ENCODE data around the gene GMCL1.
"Not testable (repeated sequence)": the region's sequence is repeated elsewhere in the genome, so short reads cannot be mapped to it uniquely, and the experiment has no call there.

The GMCL1 gene

DNA sequence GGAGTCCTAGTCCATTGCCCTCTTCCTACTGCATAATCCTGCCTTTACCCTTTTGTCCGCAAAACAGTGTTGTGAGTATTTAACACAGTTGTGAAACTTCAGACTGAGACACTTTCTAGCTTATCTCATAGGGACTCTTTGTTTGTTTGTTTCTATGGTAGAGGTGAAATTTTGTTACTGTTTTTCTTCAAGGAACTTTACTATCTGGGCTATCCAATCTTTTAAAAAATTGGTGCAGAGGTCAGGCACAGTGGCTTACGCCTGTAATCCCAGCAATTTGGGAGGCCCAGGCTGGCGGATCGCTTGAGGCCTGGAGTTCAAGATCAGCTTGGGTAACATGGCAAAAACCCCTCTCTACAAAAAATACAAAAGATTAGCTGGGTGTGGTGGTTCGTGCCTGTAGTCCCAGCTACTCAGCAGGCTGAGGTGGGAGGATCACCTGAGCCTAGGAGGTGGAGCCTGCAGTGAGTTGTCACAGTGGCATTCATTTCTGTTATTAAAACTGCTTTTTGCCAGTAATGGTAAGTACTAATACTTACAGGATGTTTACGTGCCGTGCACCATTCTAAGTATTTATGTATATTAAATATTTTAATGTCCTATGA is 18.8 kb downstream of the GMCL1 start:
- DNase-seq (ENCODE audit: low spot score in 2 of 2) = no peak
- H3K4me1 ChIP-seq = peaks cover 6% of the 10 kb centered on the region
- H3K4me3 ChIP-seq = no peak overlapping the region
- H3K27me3 ChIP-seq (ENCODE audit: low read depth) = no peaks in the 10 kb centered on the region
- H3K36me3 ChIP-seq (replicated peaks) = peaks cover 18% of the 10 kb centered on the region
- no peaks in the 10 kb centered on the region for H3K9me3 ChIP-seq
- in situ Hi-C loops (cut with MboI; ENCODE audit: low sequenced_read_pairs) = no loop called here

DNA sequence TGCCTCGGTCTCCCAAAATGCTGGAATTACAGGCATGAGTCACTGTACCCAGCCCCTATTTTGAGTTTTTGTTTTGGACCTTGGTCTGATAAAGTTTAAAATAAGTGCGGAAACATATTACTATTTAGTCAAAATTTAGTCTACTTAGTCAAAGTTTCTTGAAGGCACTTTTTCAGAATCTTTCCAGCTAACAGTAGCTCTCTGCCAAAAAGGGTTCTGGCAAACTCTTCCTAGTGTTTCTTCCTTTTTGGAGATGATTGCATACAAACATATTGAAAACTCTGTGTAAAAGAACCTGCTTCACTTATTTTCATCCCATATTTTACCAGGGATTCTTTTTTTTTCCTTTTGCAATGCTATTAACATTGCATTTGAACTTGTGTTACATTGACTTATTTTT is 28.8 kb downstream of the GMCL1 start:
- no peak overlapping the region for H3K4me3 ChIP-seq
- no peaks in the 10 kb centered on the region for H3K27me3 ChIP-seq (ENCODE audit: low read depth)
- in situ Hi-C loops (cut with MboI; ENCODE audit: low sequenced_read_pairs) = no loop called here
- H3K36me3 ChIP-seq (replicated peaks) = peaks cover 2% of the 10 kb centered on the region
- H3K9me3 ChIP-seq = no peaks in the 10 kb centered on the region
- H3K4me1 ChIP-seq = no peaks in the 10 kb centered on the region
- DNase-seq (ENCODE audit: low spot score in 2 of 2) = no peak

DNA sequence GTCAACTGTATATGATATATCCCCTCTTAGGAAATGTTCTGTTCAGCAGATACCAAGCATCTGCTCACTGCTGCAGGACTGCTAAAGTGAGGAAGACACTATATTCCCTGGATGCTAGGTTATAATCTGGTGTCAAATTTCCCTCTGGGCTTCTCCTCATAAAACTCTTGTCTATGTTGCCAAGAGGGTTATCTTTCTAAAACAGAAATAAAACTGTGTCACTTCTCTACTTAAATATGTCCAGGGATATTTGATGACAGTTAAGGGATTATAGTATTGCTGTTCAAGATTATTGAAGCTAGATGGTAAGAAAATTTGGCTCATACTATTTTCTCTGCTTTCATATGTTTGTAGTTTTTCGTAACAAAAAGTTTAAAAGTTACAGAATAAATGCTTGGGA is 33.8 kb downstream of the GMCL1 start:
- Histone ChIP-seq H3K9me3 (no peaks in the 10 kb centered on the region), H3K4me3 (no peak overlapping the region), H3K36me3 (replicated peaks) (peaks cover 26% of the 10 kb centered on the region), H3K4me1 (no peaks in the 10 kb centered on the region), H3K27me3 (ENCODE audit: low read depth) (no peaks in the 10 kb centered on the region)
- in situ Hi-C loops (cut with MboI; ENCODE audit: low sequenced_read_pairs) = no loop called here
- DNase-seq (ENCODE audit: low spot score in 2 of 2) = no peak

DNA sequence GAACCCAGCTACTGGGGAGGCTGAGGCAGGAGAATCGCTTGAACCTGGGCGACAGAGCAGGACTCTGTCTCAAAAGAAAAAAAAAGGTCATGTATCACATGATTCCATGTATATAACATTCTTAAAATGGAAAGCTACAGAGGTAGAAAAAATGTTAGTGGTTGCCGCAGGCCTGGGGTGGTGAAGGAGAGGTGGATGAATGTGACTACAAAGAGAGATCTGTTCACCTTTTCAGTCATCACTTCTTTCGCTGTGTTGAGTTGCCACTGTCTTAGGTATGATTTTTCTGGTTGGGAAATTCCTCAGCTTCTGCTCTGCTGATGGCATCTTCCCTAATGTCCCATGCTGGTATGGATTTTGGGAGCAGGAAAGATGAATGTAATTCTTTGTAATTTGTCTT is 59.0 kb downstream of the GMCL1 start:
- DNase-seq (ENCODE audit: low spot score in 2 of 2) = no peak
- in situ Hi-C loops (cut with MboI; ENCODE audit: low sequenced_read_pairs) = no loop called here
- Histone ChIP-seq H3K27me3 (ENCODE audit: low read depth) (no peaks in the 10 kb centered on the region), H3K9me3 (no peaks in the 10 kb centered on the region), H3K4me1 (0 out of 2 replicates have a peak, but pooled peaks cover 1% of the 10 kb centered on the region), H3K4me3 (no peak overlapping the region), H3K36me3 (replicated peaks) (no peaks in the 10 kb centered on the region)

DNA sequence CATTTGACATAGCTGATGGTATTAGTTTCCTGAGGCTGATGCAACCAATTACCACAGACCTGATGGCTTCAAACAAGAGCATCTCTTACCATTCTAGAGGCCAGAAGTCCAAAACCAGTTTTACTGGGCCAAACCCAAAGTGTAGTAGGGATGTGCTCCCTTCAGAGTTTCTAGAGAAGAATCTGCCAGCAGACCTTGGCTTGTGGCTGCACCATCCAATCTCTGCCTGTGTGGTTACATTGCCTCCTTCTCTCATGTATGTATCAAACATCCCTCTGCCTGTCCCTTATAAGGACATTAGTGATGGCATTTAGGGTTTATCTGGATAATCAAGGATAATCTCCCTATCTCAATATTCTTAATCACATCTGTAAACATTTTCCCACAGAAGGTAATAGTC is 59.8 kb downstream of the GMCL1 start:
- H3K4me1 ChIP-seq = 0 out of 2 replicates have a peak, but pooled peaks cover 2% of the 10 kb centered on the region
- H3K27me3 ChIP-seq (ENCODE audit: low read depth) = no peaks in the 10 kb centered on the region
- in situ Hi-C loops (cut with MboI; ENCODE audit: low sequenced_read_pairs) = no loop called here
- no peaks in the 10 kb centered on the region for H3K36me3 ChIP-seq (replicated peaks)
- H3K4me3 ChIP-seq = no peak overlapping the region
- no peaks in the 10 kb centered on the region for H3K9me3 ChIP-seq
- DNase-seq (ENCODE audit: low spot score in 2 of 2) = no peak

DNA sequence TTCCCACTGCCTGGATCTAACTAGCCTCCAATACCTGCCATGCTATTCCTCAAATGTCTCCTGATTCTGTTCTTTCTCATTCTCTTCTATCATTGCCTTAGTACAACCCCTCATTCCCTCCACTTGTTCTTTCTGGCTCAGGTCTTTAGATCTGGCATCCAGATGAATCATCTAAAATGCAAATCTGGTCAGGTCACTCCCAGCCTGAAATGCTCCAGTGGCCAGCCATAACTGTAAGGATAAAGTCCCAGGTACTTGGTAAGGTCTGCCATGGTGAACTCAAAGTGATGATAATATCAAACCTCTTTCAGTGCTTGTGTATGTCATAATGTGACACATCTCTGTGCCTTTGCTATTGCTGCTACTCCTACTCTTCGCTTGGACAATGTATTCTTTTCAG is 61.4 kb downstream of the GMCL1 start:
- Histone ChIP-seq H3K4me1 (0 out of 2 replicates have a peak, but pooled peaks cover 4% of the 10 kb centered on the region), H3K27me3 (ENCODE audit: low read depth) (no peaks in the 10 kb centered on the region), H3K9me3 (no peaks in the 10 kb centered on the region), H3K36me3 (replicated peaks) (no peaks in the 10 kb centered on the region), H3K4me3 (no peak overlapping the region)
- no peak for DNase-seq (ENCODE audit: low spot score in 2 of 2)
- in situ Hi-C loops (cut with MboI; ENCODE audit: low sequenced_read_pairs) = no loop called here

DNA sequence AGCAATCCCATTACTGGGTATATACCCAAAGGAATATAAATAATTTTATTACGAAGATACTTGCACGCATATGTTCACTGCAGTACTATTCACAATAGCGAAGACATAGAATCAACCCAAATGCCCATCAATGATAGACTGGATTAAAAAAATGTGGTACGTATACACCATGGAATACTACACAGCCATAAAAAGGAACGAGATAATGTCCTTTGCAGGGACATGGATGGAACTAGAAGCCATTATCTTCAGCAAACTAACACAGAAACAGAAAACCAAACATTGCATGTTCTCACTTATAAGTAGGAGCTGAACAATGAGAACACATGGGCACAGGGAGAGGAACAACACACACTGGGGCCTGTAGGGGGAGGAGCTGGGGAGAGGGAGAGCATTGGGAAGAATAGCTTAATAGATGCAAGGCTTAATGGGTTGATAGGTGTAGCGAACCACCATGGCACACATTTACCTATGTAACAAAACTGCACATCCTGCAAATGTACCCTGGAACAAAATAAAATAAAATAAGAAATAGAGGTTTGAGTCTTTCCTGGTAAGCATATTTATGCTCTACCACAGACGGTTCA is 63.5 kb downstream of the GMCL1 start:
- not testable (repeated sequence) for H3K27me3 ChIP-seq (ENCODE audit: low read depth)

DNA sequence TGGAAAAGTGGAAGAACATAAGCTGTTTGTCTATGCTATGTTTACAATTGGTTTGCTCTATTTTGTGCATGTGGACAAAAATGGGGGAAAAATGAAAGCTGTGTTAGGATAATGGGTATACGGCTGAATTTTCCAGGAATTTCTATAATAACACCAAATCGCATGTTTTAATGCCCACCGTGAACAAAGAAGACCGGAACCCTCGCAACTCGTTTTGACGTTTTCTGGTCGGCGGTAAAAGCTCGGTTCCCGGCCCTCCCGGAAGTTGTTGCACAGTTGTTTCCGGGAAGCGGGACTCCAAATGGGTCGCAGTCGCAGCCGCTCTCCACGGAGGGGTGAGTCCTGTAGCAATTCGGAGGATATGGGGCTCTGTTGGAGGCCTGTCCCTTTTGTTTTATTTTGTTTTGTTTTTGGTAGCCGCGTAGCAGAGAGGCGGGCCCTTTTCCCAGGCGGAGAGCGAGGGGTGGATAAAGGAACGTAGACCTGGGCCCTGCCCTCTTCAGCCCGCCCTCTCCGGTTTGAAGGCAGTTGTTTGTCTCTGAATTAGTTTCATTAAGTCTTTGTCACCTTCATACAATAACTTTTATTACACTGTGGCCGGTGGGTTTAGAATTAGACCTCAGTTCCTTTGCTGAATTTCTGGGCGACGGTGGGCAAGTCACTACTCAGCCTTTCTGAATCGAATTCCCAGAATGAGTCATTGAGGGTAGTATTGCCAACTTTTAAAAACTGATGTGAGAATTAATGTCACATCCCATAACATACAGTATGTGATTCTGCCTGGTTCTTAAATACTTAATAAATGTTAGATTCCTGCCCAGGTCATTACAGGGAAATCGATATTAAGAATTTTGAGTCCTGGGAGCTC is 64.5 kb downstream of the GMCL1 start, which contains the start of gene SNRNP27:
Gene SNRNP27 (plus strand): TSS at position 273 of the 868 bp plus-strand sequence. CDS start 29 bp downstream, at position 302.
- H3K27me3 ChIP-seq (ENCODE audit: low read depth) = no peaks in the 10 kb centered on the region
- H3K4me3 ChIP-seq = peak within 1 kb of the TSS; percentile 69
- H3K4me1 ChIP-seq = 0 out of 2 replicates have a peak, but pooled peaks cover 4% of the 10 kb centered on the region
- peaks cover 28% of the 10 kb centered on the region for H3K36me3 ChIP-seq (replicated peaks)
- no peaks in the 10 kb centered on the region for H3K9me3 ChIP-seq
- peak; percentile 69 to 87 for DNase-seq (ENCODE audit: low spot score in 2 of 2)
- in situ Hi-C loops (cut with MboI; ENCODE audit: low sequenced_read_pairs) = no loop called here

More for the DNA sequence above, 63.5 kb downstream of the GMCL1 start:
- H3K9me3 ChIP-seq; in situ Hi-C loops (cut with MboI; ENCODE audit: low sequenced_read_pairs); H3K4me1 ChIP-seq; H3K4me3 ChIP-seq: not testable (repeated sequence)
- peak in 1 of 2 experiments; percentile 20 for DNase-seq (ENCODE audit: low spot score in 2 of 2)
- H3K36me3 ChIP-seq (replicated peaks) = peaks cover 18% of the 10 kb centered on the region

DNA sequence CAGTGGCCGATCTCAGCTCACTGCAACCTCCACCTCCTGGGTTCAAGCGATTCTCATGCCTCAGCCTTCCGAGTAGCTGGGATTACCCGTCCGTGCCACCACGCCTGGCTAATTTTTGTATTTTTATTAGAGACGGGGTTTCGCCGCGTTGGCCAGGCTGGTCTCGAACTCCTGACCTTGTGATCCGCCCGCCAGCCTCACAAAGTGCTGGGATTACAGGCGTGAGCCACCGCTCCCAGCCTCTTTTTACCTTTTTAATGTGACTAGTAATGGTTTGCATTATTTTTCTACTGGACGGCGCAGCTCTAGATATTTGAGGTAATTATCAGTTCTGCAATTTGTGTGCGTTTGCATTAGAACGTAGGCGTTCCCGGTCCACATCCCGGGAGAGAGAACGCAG is 65.3 kb downstream of the GMCL1 start:
- DNase-seq (ENCODE audit: low spot score in 2 of 2); H3K9me3 ChIP-seq; H3K4me1 ChIP-seq; in situ Hi-C loops (cut with MboI; ENCODE audit: low sequenced_read_pairs); H3K27me3 ChIP-seq (ENCODE audit: low read depth): not testable (repeated sequence)
- peak overlapping the region; percentile 69 for H3K4me3 ChIP-seq
- H3K36me3 ChIP-seq (replicated peaks) = peaks cover 35% of the 10 kb centered on the region

DNA sequence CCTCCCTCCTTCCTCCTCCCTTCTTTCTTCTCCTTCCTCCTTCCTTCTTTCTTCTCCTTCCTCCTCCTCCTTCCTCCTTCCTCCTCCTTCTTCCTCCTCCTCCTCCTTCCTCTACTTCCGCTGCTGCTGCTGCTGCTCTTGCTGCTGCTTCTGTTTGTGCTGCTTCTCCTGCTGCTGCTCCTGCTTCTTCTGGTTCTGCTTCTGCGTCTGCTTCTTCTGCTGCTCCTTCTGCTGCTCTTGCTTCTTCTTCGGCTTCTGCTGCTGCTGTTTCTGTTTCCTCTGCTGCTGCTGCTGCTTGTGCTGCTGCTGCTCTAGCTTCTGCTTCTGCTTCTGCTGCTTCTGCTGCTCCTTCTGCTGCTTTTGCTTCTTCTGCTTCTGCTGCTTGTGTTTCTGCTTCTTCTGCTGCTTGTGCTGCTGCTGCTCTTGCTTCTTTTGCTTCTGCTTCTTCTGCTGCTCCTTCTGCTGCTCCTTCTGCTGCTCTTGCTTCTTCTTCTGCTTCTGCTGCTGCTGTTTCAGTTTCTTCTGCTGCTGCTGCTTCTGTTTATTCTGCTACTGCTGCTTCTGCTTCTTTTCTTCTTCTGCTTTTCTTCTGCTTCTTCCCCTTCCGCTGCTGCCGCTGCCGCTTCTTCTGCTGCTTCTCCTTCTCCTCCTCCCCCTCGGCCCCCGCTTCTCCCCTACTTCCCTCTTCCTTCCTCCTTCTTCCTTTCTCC is 72.9 kb downstream of the GMCL1 start:
- no peaks in the 10 kb centered on the region for H3K27me3 ChIP-seq (ENCODE audit: low read depth)
- no peaks in the 10 kb centered on the region for H3K4me1 ChIP-seq
- H3K4me3 ChIP-seq = no peak overlapping the region
- in situ Hi-C loops (cut with MboI; ENCODE audit: low sequenced_read_pairs) = loop anchor here (10.0 to 25.0 kb wide), 3 partner anchors 242 to 735 kb away; partner anchors contain the start of gene SNRPG
- DNase-seq (ENCODE audit: low spot score in 2 of 2) = no peak
- peaks cover 56% of the 10 kb centered on the region for H3K36me3 ChIP-seq (replicated peaks)
- H3K9me3 ChIP-seq = no peaks in the 10 kb centered on the region

DNA sequence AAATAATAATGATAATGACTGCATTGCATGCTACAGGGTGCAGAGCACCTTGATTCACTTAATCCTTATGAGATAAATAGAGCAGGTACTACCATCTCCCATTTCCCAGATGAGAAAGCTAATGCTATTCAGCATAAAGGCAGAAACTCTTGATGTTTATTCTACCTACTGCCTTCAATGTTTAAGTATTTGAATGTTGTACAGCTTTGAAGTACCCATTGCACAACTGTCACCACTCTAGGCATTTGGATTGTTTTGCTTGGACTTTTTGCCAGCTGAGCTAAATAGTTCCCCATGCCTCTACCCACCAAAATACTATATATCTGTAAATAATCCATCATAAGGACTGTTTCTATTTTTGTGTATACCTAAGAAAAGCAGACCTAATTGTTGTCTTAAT is 77.8 kb downstream of the GMCL1 start:
- DNase-seq (ENCODE audit: low spot score in 2 of 2) = no peak
- Histone ChIP-seq H3K4me1 (no peaks in the 10 kb centered on the region), H3K9me3 (no peaks in the 10 kb centered on the region), H3K36me3 (replicated peaks) (peaks cover 29% of the 10 kb centered on the region), H3K27me3 (ENCODE audit: low read depth) (no peaks in the 10 kb centered on the region), H3K4me3 (no peak overlapping the region)
- in situ Hi-C loops (cut with MboI; ENCODE audit: low sequenced_read_pairs) = loop anchor here (10.0 to 25.0 kb wide), 3 partner anchors 238 to 730 kb away; partner anchors contain the start of gene SNRPG

DNA sequence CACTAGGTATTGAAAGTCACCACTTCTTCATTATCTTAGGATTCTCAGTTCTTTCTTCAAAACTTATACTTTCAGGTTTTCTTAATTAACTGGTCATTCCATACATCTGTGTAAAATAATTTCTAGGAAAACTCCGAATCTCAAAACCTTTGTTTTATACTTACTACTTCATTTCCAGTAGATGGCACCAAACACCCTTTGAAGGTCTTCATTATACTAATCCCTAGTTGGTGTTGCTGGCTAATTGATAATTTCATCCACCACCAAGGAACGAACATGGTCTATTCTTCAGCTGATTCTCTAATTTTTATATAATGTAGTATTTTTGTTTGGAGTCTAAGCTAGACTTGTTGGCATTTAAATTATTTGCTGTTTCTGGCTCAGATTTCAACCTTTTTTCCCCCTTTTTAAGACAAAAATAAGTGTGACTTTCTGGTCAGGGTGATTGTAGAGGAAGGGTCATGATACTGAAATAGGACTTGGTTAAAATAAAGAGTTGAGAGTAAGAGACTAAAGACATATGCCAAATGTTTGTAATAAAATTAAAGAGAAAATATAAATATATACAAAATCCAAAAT is 82.6 kb downstream of the GMCL1 start:
- H3K27me3 ChIP-seq (ENCODE audit: low read depth) = no peaks in the 10 kb centered on the region
- H3K4me1 ChIP-seq = peaks cover 14% of the 10 kb centered on the region
- H3K9me3 ChIP-seq = no peaks in the 10 kb centered on the region
- peaks cover 13% of the 10 kb centered on the region for H3K36me3 ChIP-seq (replicated peaks)
- peak in 1 of 2 experiments; percentile 69 for DNase-seq (ENCODE audit: low spot score in 2 of 2)
- no peak overlapping the region for H3K4me3 ChIP-seq
- in situ Hi-C loops (cut with MboI; ENCODE audit: low sequenced_read_pairs) = loop anchor here (10.0 to 25.0 kb wide), 3 partner anchors 153 to 725 kb away; partner anchors contain the start of gene SNRPG
